ENCODE measurements around the gene RPS27A. TPM values are rescaled to one million over a fixed set of nuclear protein-coding genes. Genes with fewer than 3 reads are reported as not detected.
A peak's percentile ranks its signal among the peaks of the same experiment; 100 is the strongest.

RPS27A gene
- total and polyA plus RNA-seq, 9 of the 15 experiments (the other 6 are each of a cell fraction or from before 2014, with no cell fraction given): 1,383 to 3,282 (median 2,242) TPM

DNA sequence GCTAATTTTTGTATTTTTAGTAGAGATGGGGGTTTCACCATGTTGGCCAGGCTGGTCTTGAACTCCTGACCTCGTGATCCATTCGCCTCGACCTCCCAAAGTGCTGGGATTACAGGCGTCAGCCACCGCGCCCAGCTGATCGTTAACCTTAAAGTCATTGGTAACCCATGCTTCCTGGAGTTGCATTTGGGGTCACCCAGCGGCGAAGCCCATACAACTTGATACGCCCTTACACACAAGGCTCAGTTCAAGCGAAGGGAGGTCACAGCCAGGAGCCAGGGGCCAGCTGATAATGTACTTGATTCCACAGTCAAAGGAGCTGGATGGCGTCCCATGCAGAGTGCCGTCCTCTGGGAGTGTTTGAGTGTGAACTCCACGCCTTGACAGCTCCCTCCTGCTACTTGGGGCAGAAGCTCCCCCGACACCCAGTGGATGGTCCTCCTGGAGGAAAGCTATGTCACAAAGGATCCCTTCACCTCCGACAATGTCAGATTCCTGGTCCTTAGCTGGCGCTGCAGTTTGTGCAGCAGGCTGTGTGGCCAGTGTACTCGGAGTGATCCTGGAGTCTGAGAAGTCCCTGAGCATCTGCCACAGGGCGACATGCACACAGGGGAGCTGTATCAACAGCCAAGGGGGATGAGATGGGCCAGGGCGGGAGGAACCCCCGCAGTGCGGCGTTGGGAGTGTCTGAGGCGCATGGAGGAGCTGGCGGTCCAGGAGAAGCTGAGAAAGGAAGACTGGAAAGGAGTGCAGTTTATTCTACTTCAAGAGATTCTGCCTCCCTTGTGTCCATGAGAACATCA lies 8.3 kb upstream of the RPS27A start (continued):
- TF ChIP-seq, protein P1, sequence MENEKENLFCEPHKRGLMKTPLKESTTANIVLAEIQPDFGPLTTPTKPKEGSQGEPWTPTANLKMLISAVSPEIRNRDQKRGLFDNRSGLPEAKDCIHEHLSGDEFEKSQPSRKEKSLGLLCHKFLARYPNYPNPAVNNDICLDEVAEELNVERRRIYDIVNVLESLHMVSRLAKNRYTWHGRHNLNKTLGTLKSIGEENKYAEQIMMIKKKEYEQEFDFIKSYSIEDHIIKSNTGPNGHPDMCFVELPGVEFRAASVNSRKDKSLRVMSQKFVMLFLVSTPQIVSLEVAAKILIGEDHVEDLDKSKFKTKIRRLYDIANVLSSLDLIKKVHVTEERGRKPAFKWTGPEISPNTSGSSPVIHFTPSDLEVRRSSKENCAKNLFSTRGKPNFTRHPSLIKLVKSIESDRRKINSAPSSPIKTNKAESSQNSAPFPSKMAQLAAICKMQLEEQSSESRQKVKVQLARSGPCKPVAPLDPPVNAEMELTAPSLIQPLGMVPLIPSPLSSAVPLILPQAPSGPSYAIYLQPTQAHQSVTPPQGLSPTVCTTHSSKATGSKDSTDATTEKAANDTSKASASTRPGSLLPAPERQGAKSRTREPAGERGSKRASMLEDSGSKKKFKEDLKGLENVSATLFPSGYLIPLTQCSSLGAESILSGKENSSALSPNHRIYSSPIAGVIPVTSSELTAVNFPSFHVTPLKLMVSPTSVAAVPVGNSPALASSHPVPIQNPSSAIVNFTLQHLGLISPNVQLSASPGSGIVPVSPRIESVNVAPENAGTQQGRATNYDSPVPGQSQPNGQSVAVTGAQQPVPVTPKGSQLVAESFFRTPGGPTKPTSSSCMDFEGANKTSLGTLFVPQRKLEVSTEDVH (IDR thresholded peaks at IDR 0.05; ENCODE audit: low read depth, partially characterized antibody): no peak
- TF ChIP-seq, protein P2, sequence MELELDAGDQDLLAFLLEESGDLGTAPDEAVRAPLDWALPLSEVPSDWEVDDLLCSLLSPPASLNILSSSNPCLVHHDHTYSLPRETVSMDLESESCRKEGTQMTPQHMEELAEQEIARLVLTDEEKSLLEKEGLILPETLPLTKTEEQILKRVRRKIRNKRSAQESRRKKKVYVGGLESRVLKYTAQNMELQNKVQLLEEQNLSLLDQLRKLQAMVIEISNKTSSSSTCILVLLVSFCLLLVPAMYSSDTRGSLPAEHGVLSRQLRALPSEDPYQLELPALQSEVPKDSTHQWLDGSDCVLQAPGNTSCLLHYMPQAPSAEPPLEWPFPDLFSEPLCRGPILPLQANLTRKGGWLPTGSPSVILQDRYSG (tag; conservative IDR thresholded peaks at IDR 0.05; ENCODE audit: low read depth): 0 out of 2 replicates have a peak, but pooled peaks have one; percentile 26
- no peak for TF ChIP-seq BCL6 (CRISPR knock-in tag; IDR thresholded peaks at IDR 0.05)
- TF ChIP-seq NR2C1 (IDR thresholded peaks at IDR 0.05): peak; percentile 37; the same call in 1 of the 2 replicates
- TF ChIP-seq NR2C1 (tag; IDR thresholded peaks at IDR 0.05): no peak
- TF ChIP-seq, protein P3, sequence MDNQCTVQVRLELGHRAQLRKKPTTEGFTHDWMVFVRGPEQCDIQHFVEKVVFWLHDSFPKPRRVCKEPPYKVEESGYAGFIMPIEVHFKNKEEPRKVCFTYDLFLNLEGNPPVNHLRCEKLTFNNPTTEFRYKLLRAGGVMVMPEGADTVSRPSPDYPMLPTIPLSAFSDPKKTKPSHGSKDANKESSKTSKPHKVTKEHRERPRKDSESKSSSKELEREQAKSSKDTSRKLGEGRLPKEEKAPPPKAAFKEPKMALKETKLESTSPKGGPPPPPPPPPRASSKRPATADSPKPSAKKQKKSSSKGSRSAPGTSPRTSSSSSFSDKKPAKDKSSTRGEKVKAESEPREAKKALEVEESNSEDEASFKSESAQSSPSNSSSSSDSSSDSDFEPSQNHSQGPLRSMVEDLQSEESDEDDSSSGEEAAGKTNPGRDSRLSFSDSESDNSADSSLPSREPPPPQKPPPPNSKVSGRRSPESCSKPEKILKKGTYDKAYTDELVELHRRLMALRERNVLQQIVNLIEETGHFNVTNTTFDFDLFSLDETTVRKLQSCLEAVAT (IDR thresholded peaks at IDR 0.05): 0 out of 4 replicates have a peak, but pooled peaks of 1 of the 2 experiments have one; percentile 28
- TF ChIP-seq, protein P4, sequence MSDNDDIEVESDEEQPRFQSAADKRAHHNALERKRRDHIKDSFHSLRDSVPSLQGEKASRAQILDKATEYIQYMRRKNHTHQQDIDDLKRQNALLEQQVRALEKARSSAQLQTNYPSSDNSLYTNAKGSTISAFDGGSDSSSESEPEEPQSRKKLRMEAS (CRISPR knock-in tag; IDR thresholded peaks at IDR 0.05): 0 out of 2 replicates have a peak, but pooled peaks have one; percentile 32
- TF ChIP-seq POLR2A (conservative IDR thresholded peaks at IDR 0.05): peak; percentile 62; the same call in 1 of the 2 replicates
- TF ChIP-seq BCOR (IDR thresholded peaks at IDR 0.05): peak; percentile 62
- TF ChIP-seq SP1 (CRISPR knock-in tag; IDR thresholded peaks at IDR 0.05): peak; percentile 43; the same call in 1 of the 2 replicates
- TF ChIP-seq, protein P5, sequence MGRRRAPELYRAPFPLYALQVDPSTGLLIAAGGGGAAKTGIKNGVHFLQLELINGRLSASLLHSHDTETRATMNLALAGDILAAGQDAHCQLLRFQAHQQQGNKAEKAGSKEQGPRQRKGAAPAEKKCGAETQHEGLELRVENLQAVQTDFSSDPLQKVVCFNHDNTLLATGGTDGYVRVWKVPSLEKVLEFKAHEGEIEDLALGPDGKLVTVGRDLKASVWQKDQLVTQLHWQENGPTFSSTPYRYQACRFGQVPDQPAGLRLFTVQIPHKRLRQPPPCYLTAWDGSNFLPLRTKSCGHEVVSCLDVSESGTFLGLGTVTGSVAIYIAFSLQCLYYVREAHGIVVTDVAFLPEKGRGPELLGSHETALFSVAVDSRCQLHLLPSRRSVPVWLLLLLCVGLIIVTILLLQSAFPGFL (CRISPR knock-in tag; IDR thresholded peaks at IDR 0.05): no peak
- peak; percentile 73 for TF ChIP-seq TOE1 (IDR thresholded peaks at IDR 0.05; ENCODE audit: borderline replicate concordance)
- TF ChIP-seq TOE1 (CRISPR knock-in tag; IDR thresholded peaks at IDR 0.05; ENCODE audit: borderline replicate concordance, low read depth): no peak
- 0 out of 2 replicates have a peak, but pooled peaks have one; percentile 27 for TF ChIP-seq ARID1B (IDR thresholded peaks at IDR 0.05)
- TF ChIP-seq, protein P6, sequence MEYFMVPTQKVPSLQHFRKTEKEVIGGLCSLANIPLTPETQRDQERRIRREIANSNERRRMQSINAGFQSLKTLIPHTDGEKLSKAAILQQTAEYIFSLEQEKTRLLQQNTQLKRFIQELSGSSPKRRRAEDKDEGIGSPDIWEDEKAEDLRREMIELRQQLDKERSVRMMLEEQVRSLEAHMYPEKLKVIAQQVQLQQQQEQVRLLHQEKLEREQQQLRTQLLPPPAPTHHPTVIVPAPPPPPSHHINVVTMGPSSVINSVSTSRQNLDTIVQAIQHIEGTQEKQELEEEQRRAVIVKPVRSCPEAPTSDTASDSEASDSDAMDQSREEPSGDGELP (CRISPR knock-in tag; IDR thresholded peaks at IDR 0.05; ENCODE audit: borderline replicate concordance): peak; percentile 86
- no peak for TF ChIP-seq CCAR2 (IDR thresholded peaks at IDR 0.05; ENCODE audit: low read depth, low read length)
